Measurements from ENCODE around the gene CHD3. TPM values are rescaled to one million over a fixed set of nuclear protein-coding genes. Genes with fewer than 3 reads are reported as not detected.

The CHD3 gene
- total RNA-seq, 2 donors from 2014 or later, result 53.7 to 69.9 TPM

- WGBS, 2 donors, result 76 to 80% methylated on average over 25 to 35 of the region's 35 CpGs
- intact Hi-C loops (cut with DNase I), result loop anchor here (5.0 kb wide), 1 partner anchor 107 kb away; no protein-coding TSS in a partner anchor
- no peak for DNase-seq
- Histone ChIP-seq H3K27ac (no peak overlapping the region), H3K4me1 (peaks cover 26% of the 10 kb centered on the region), H3K9me3 (no peaks in the 10 kb centered on the region), H3K27me3 (no peaks in the 10 kb centered on the region), H3K4me3 (no peak overlapping the region), H3K36me3 (replicated peaks in 1 of 2; ENCODE audit: insufficient read depth in 1 of 2, low read depth in 2 of 2) (peaks cover 0 to 16% of the 10 kb centered on the region in 2 donors)
- ATAC-seq, result no peak
- TF ChIP-seq POLR2A (IDR thresholded peaks at IDR 0.05), result no peak
- no peak for TF ChIP-seq CTCF (IDR thresholded peaks at IDR 0.05)
Measured at GRCh38 chr17:7849130-7849750, 39.3 kb upstream of the CHD3 start.

GRCh38 chr17:7849751-7850504 is 38.7 kb upstream of the CHD3 start:
- Histone ChIP-seq H3K27ac (no peak overlapping the region), H3K4me3 (no peak overlapping the region), H3K36me3 (replicated peaks in 1 of 2; ENCODE audit: insufficient read depth in 1 of 2, low read depth in 2 of 2) (peaks cover 0 to 16% of the 10 kb centered on the region in 2 donors), H3K27me3 (no peaks in the 10 kb centered on the region), H3K9me3 (no peaks in the 10 kb centered on the region), H3K4me1 (peaks cover 24% of the 10 kb centered on the region)
- whole genome bisulfite sequencing, 2 donors, result 71 to 87% methylated on average over 7 to 12 of the region's 12 CpGs
- no peak for TF ChIP-seq POLR2A (IDR thresholded peaks at IDR 0.05)
- TF ChIP-seq CTCF (IDR thresholded peaks at IDR 0.05), result no peak
- intact Hi-C loops (cut with DNase I), result loop anchor here (5.0 kb wide), 1 partner anchor 108 kb away; no protein-coding TSS in a partner anchor
- DNase-seq (no peak), ATAC-seq (no peak)

GRCh38 chr17:7850701-7851437 is 37.7 kb upstream of the CHD3 start:
- peak overlapping the region in 2 of 4 donors; percentile 60 to 65 for H3K27ac ChIP-seq
- ATAC-seq (no peak), DNase-seq (peak in 1 of 4 donors; percentile 23)
- peaks cover 24% of the 10 kb centered on the region for H3K4me1 ChIP-seq
- no peak overlapping the region for H3K4me3 ChIP-seq
- TF ChIP-seq POLR2A (IDR thresholded peaks at IDR 0.05) (no peak), CTCF (IDR thresholded peaks at IDR 0.05) (no peak)
- no peaks in the 10 kb centered on the region for H3K27me3 ChIP-seq
- intact Hi-C loops (cut with DNase I), result no loop called here
- H3K36me3 ChIP-seq (replicated peaks in 1 of 2; ENCODE audit: insufficient read depth in 1 of 2, low read depth in 2 of 2), result peaks cover 0 to 15% of the 10 kb centered on the region in 2 donors
- H3K9me3 ChIP-seq, result no peaks in the 10 kb centered on the region
- WGBS, 2 donors, result 74 to 85% methylated on average over 9 to 17 of the region's 17 CpGs

- peak in 2 of 3 donors; percentile 27 to 48 for TF ChIP-seq POLR2A (IDR thresholded peaks at IDR 0.05)
- TF ChIP-seq CTCF (IDR thresholded peaks at IDR 0.05), result peak; percentile 85 to 100 (median 99)
Measured at GRCh38 chr17:7851438-7852261, 36.9 kb upstream of the CHD3 start.

More at GRCh38 chr17:7851438-7852261, 36.9 kb upstream of the CHD3 start:
- Histone ChIP-seq H3K27me3 (no peaks in the 10 kb centered on the region), H3K4me1 (peaks cover 31% of the 10 kb centered on the region), H3K36me3 (replicated peaks in 1 of 2; ENCODE audit: insufficient read depth in 1 of 2, low read depth in 2 of 2) (peaks cover 0 to 9% of the 10 kb centered on the region in 2 donors), H3K4me3 (no peak overlapping the region), H3K27ac (peak overlapping the region in 2 of 4 donors; percentile 60 to 65), H3K9me3 (no peaks in the 10 kb centered on the region)
- DNase-seq (peak; percentile 95 to 97 (median 96)), ATAC-seq (peak; percentile 94)
- 10 to 17% methylated on average over 28 to 59 of the region's 60 CpGs for WGBS, 2 donors
- intact Hi-C loops (cut with DNase I), result no loop called here
